Measurements from ENCODE around the gene MYOZ2. TPM values are rescaled to one million over a fixed set of nuclear protein-coding genes. Genes with fewer than 3 reads are reported as not detected.

The MYOZ2 gene
- total and polyA plus RNA-seq, 7 experiments from 2014 or later, result not detected

- Histone ChIP-seq H3K9me3 (ENCODE audit: control insufficient read depth in 2 of 3, low read length in 3 of 3) (no peaks in the 10 kb centered on the region), H3K27me3 (ENCODE audit: control insufficient read depth in 2 of 2, insufficient read depth in 2 of 2, low read length in 2 of 2) (no peaks in the 10 kb centered on the region), H3K4me3 (ENCODE audit: low read length) (no peak overlapping the region), H3K36me3 (ENCODE audit: control insufficient read depth in 2 of 3, insufficient read depth in 3 of 3, low read length in 3 of 3) (no peaks in the 10 kb centered on the region), H3K4me1 (ENCODE audit: control insufficient read depth in 2 of 2, insufficient read depth in 2 of 2, low read length in 2 of 2) (no peaks in the 10 kb centered on the region), H3K27ac (ENCODE audit: low read depth, low read length) (no peak overlapping the region)
- intact Hi-C loops (cut with micrococcal nuclease), result loop anchor here in 1 of 2 donors (5.0 kb wide), 1 partner anchor 33 kb away; no protein-coding TSS in a partner anchor
- ChIA-PET POLR2A (no interaction called here), CTCF (no interaction called here)
- Mint-ChIP-seq H3K9me3 (no peaks in the 10 kb centered on the region), H3K27ac (peak overlapping the region in 2 of 9 donors; percentile 26 to 34), H3K4me3 (no peak overlapping the region), H3K27me3 (no peaks in the 10 kb centered on the region), H3K36me3 (no peaks in the 10 kb centered on the region), H3K4me1 (peaks cover 0 to 16% (median 7%) of the 10 kb centered on the region in 7 donors)
- ATAC-seq (peak; percentile 26), DNase-seq (no peak)
These were observed 11.3 kb upstream of the MYOZ2 start for GRCh38 chr4:119124352-119124751.

GRCh38 chr4:119125931-119126330, 9.7 kb upstream of the MYOZ2 start:
- intact Hi-C loops (cut with micrococcal nuclease), result no loop called here
- Mint-ChIP-seq H3K36me3 (no peaks in the 10 kb centered on the region), H3K9me3 (peaks cover 0 to 1% (median 0%) of the 10 kb centered on the region in 11 donors), H3K27me3 (no peaks in the 10 kb centered on the region), H3K27ac (no peak overlapping the region), H3K4me1 (peaks cover 0 to 16% (median 7%) of the 10 kb centered on the region in 7 donors), H3K4me3 (no peak overlapping the region)
- Histone ChIP-seq H3K36me3 (ENCODE audit: control insufficient read depth in 2 of 3, insufficient read depth in 3 of 3, low read length in 3 of 3) (no peaks in the 10 kb centered on the region), H3K27me3 (ENCODE audit: control insufficient read depth in 2 of 2, insufficient read depth in 2 of 2, low read length in 2 of 2) (no peaks in the 10 kb centered on the region), H3K4me1 (ENCODE audit: control insufficient read depth in 2 of 2, insufficient read depth in 2 of 2, low read length in 2 of 2) (no peaks in the 10 kb centered on the region), H3K9me3 (ENCODE audit: control insufficient read depth in 2 of 3, low read length in 3 of 3) (no peaks in the 10 kb centered on the region), H3K27ac (ENCODE audit: low read depth, low read length) (no peak overlapping the region), H3K4me3 (ENCODE audit: low read length) (no peak overlapping the region)
- ChIA-PET POLR2A (interaction anchor here (0.6 kb wide), 1 partner anchor 389 kb away, joined by 3 read pairs; no protein-coding TSS in a partner anchor), CTCF (no interaction called here)
- DNase-seq, result no peak
- no peak for ATAC-seq

GRCh38 chr4:119128148-119128547, 7.5 kb upstream of the MYOZ2 start:
- POLR2A ChIA-PET, result no interaction called here
- DNase-seq (no peak), ATAC-seq (no peak)
- Histone ChIP-seq H3K4me1 (ENCODE audit: control insufficient read depth in 2 of 2, insufficient read depth in 2 of 2, low read length in 2 of 2) (no peaks in the 10 kb centered on the region), H3K36me3 (ENCODE audit: control insufficient read depth in 2 of 3, insufficient read depth in 3 of 3, low read length in 3 of 3) (no peaks in the 10 kb centered on the region), H3K4me3 (ENCODE audit: low read length) (no peak overlapping the region), H3K9me3 (ENCODE audit: control insufficient read depth in 2 of 3, low read length in 3 of 3) (no peaks in the 10 kb centered on the region), H3K27me3 (ENCODE audit: control insufficient read depth in 2 of 2, insufficient read depth in 2 of 2, low read length in 2 of 2) (no peaks in the 10 kb centered on the region), H3K27ac (ENCODE audit: low read depth, low read length) (no peak overlapping the region)
- peaks cover 0 to 15% (median 7%) of the 10 kb centered on the region in 7 donors for H3K4me1 Mint-ChIP-seq
- peaks cover 0 to 1% (median 0%) of the 10 kb centered on the region in 11 donors for H3K9me3 Mint-ChIP-seq
- no peaks in the 10 kb centered on the region for H3K27me3 Mint-ChIP-seq
- CTCF ChIA-PET, result no interaction called here
- intact Hi-C loops (cut with micrococcal nuclease), result no loop called here
- H3K4me3 Mint-ChIP-seq, result no peak overlapping the region
- no peaks in the 10 kb centered on the region for H3K36me3 Mint-ChIP-seq
- H3K27ac Mint-ChIP-seq, result no peak overlapping the region

- CTCF ChIA-PET, result interaction anchor here (1.1 kb wide), 1 partner anchor 183 kb away, joined by 3 read pairs; no protein-coding TSS in a partner anchor
- H3K4me3 Mint-ChIP-seq, result no peak overlapping the region
- intact Hi-C loops (cut with micrococcal nuclease), result no loop called here
- H3K27ac Mint-ChIP-seq, result peak overlapping the region in 1 of 9 donors; percentile 12
- ATAC-seq, result no peak
- DNase-seq, result no peak
- H3K4me1 Mint-ChIP-seq, result peaks cover 0 to 10% (median 5%) of the 10 kb centered on the region in 7 donors
- peaks cover 0 to 1% (median 0%) of the 10 kb centered on the region in 11 donors for H3K9me3 Mint-ChIP-seq
- POLR2A ChIA-PET, result no interaction called here
- Histone ChIP-seq H3K9me3 (ENCODE audit: control insufficient read depth in 2 of 3, low read length in 3 of 3) (no peaks in the 10 kb centered on the region), H3K27me3 (ENCODE audit: control insufficient read depth in 2 of 2, insufficient read depth in 2 of 2, low read length in 2 of 2) (no peaks in the 10 kb centered on the region), H3K4me1 (ENCODE audit: control insufficient read depth in 2 of 2, insufficient read depth in 2 of 2, low read length in 2 of 2) (no peaks in the 10 kb centered on the region), H3K27ac (ENCODE audit: low read depth, low read length) (no peak overlapping the region), H3K4me3 (ENCODE audit: low read length) (no peak overlapping the region), H3K36me3 (ENCODE audit: control insufficient read depth in 2 of 3, insufficient read depth in 3 of 3, low read length in 3 of 3) (no peaks in the 10 kb centered on the region)
- no peaks in the 10 kb centered on the region for H3K36me3 Mint-ChIP-seq
- H3K27me3 Mint-ChIP-seq, result no peaks in the 10 kb centered on the region
These were observed 5.1 kb upstream of the MYOZ2 start for GRCh38 chr4:119130365-119131065.

- no peaks in the 10 kb centered on the region for H3K36me3 ChIP-seq (ENCODE audit: control insufficient read depth in 2 of 3, insufficient read depth in 3 of 3, low read length in 3 of 3)
- no peak overlapping the region for H3K27ac Mint-ChIP-seq
- peaks cover 0 to 15% (median 5%) of the 10 kb centered on the region in 7 donors for H3K4me1 Mint-ChIP-seq
- ChIA-PET POLR2A (no interaction called here), CTCF (interaction anchor here (1.1 kb wide), 1 partner anchor 182 kb away, joined by 3 read pairs; no protein-coding TSS in a partner anchor)
- intact Hi-C loops (cut with micrococcal nuclease), result no loop called here
- H3K27me3 Mint-ChIP-seq, result no peaks in the 10 kb centered on the region
- ATAC-seq, result no peak
- no peaks in the 10 kb centered on the region for H3K27me3 ChIP-seq (ENCODE audit: control insufficient read depth in 2 of 2, insufficient read depth in 2 of 2, low read length in 2 of 2)
- peaks cover 0 to 1% (median 0%) of the 10 kb centered on the region in 11 donors for H3K9me3 Mint-ChIP-seq
- H3K9me3 ChIP-seq (ENCODE audit: control insufficient read depth in 2 of 3, low read length in 3 of 3), result no peaks in the 10 kb centered on the region
- no peak overlapping the region for H3K27ac ChIP-seq (ENCODE audit: low read depth, low read length)
- DNase-seq, result no peak
- no peak overlapping the region for H3K4me3 Mint-ChIP-seq
- no peak overlapping the region for H3K4me3 ChIP-seq (ENCODE audit: low read length)
- no peaks in the 10 kb centered on the region for H3K4me1 ChIP-seq (ENCODE audit: control insufficient read depth in 2 of 2, insufficient read depth in 2 of 2, low read length in 2 of 2)
- no peaks in the 10 kb centered on the region for H3K36me3 Mint-ChIP-seq
These were observed 4.5 kb upstream of the MYOZ2 start for GRCh38 chr4:119131164-119131563.

- Mint-ChIP-seq H3K4me1 (peaks cover 0 to 22% (median 8%) of the 10 kb centered on the region in 7 donors), H3K9me3 (peaks cover 0 to 1% (median 0%) of the 10 kb centered on the region in 11 donors), H3K36me3 (no peaks in the 10 kb centered on the region), H3K27me3 (peaks cover 0 to under 1% (median 0%) of the 10 kb centered on the region in 5 donors), H3K4me3 (no peak overlapping the region), H3K27ac (no peak overlapping the region)
- intact Hi-C loops (cut with micrococcal nuclease), result no loop called here
- no peaks in the 10 kb centered on the region for H3K9me3 ChIP-seq (ENCODE audit: control insufficient read depth in 2 of 3, low read length in 3 of 3)
- ATAC-seq, result no peak
- H3K27ac ChIP-seq (ENCODE audit: low read depth, low read length), result no peak overlapping the region
- DNase-seq, result no peak
- H3K4me1 ChIP-seq (ENCODE audit: control insufficient read depth in 2 of 2, insufficient read depth in 2 of 2, low read length in 2 of 2), result peaks cover 0 to under 1% of the 10 kb centered on the region in 2 donors
- no peaks in the 10 kb centered on the region for H3K27me3 ChIP-seq (ENCODE audit: control insufficient read depth in 2 of 2, insufficient read depth in 2 of 2, low read length in 2 of 2)
- no peaks in the 10 kb centered on the region for H3K36me3 ChIP-seq (ENCODE audit: control insufficient read depth in 2 of 3, insufficient read depth in 3 of 3, low read length in 3 of 3)
- CTCF ChIA-PET, result no interaction called here
- POLR2A ChIA-PET, result no interaction called here
- H3K4me3 ChIP-seq (ENCODE audit: low read length), result no peak overlapping the region
These were observed 3.3 kb upstream of the MYOZ2 start for GRCh38 chr4:119132306-119132705.

- Mint-ChIP-seq H3K27me3 (peaks cover 0 to 1% (median 0%) of the 10 kb centered on the region in 5 donors), H3K4me1 (peaks cover 11 to 60% (median 35%) of the 10 kb centered on the region in 7 donors), H3K27ac (no peak overlapping the region), H3K36me3 (no peaks in the 10 kb centered on the region), H3K4me3 (no peak overlapping the region), H3K9me3 (peaks cover 0 to 1% (median 0%) of the 10 kb centered on the region in 11 donors)
- DNase-seq (no peak), ATAC-seq (no peak)
- intact Hi-C loops (cut with micrococcal nuclease), result no loop called here
- Histone ChIP-seq H3K4me1 (ENCODE audit: control insufficient read depth in 2 of 2, insufficient read depth in 2 of 2, low read length in 2 of 2) (peaks cover 25 to 27% of the 10 kb centered on the region in 2 donors), H3K4me3 (ENCODE audit: low read length) (no peak overlapping the region), H3K9me3 (ENCODE audit: control insufficient read depth in 2 of 3, low read length in 3 of 3) (no peaks in the 10 kb centered on the region), H3K36me3 (ENCODE audit: control insufficient read depth in 2 of 3, insufficient read depth in 3 of 3, low read length in 3 of 3) (no peaks in the 10 kb centered on the region), H3K27me3 (ENCODE audit: control insufficient read depth in 2 of 2, insufficient read depth in 2 of 2, low read length in 2 of 2) (no peaks in the 10 kb centered on the region), H3K27ac (ENCODE audit: low read depth, low read length) (no peak overlapping the region)
- CTCF ChIA-PET, result no interaction called here
- POLR2A ChIA-PET, result no interaction called here
These were observed 914 bp downstream of the MYOZ2 start for GRCh38 chr4:119136546-119136945.
